Measurements from ENCODE around the gene ACSM5.
"Not testable (repeated sequence)": the region's sequence is repeated elsewhere in the genome, so short reads cannot be mapped to it uniquely, and the experiment has no call there.

ACSM5 gene

GRCh38 chr16:20396846-20397467, 12.4 kb upstream of the ACSM5 start:
- intact Hi-C loops (cut with DNase I), result no loop called here

GRCh38 chr16:20397468-20398074, 11.8 kb upstream of the ACSM5 start:
- intact Hi-C loops (cut with DNase I), result no loop called here
- DNase-seq, result no peak

More at GRCh38 chr16:20396846-20397467, 12.4 kb upstream of the ACSM5 start:
- DNase-seq, result no peak

GRCh38 chr16:20398603-20399002, 10.7 kb upstream of the ACSM5 start:
- intact Hi-C loops (cut with DNase I), result no loop called here
- DNase-seq, result no peak

GRCh38 chr16:20399185-20399584, 10.1 kb upstream of the ACSM5 start:
- no peak for DNase-seq
- intact Hi-C loops (cut with DNase I), result no loop called here

GRCh38 chr16:20401066-20401465, 8.3 kb upstream of the ACSM5 start:
- intact Hi-C loops (cut with DNase I), result no loop called here
- no peak for DNase-seq

GRCh38 chr16:20401475-20402016, 7.8 kb upstream of the ACSM5 start:
- intact Hi-C loops (cut with DNase I), result no loop called here
- DNase-seq, result no peak

- DNase-seq, result no peak
- intact Hi-C loops (cut with DNase I), result no loop called here
These were observed 6.7 kb upstream of the ACSM5 start for GRCh38 chr16:20402651-20403050.

GRCh38 chr16:20404637-20405036, 4.7 kb upstream of the ACSM5 start, which contains the start of gene PDILT:
PDILT (minus strand) TSS chr16:20404737; CDS start chr16:20399300, 5,437 bp downstream.
- no peak for DNase-seq
- intact Hi-C loops (cut with DNase I), result no loop called here

- intact Hi-C loops (cut with DNase I), result no loop called here
- DNase-seq, result no peak
These were observed 888 bp downstream of the ACSM5 start for GRCh38 chr16:20410121-20410723.

- intact Hi-C loops (cut with DNase I), result no loop called here
- no peak for DNase-seq
These were observed 1.7 kb downstream of the ACSM5 start for GRCh38 chr16:20411055-20411454.

- no peak for DNase-seq
- intact Hi-C loops (cut with DNase I), result no loop called here
These were observed 6.2 kb downstream of the ACSM5 start for GRCh38 chr16:20415541-20415940.

GRCh38 chr16:20419093-20419492, 9.8 kb downstream of the ACSM5 start:
- intact Hi-C loops (cut with DNase I); DNase-seq: not testable (repeated sequence)

GRCh38 chr16:20421748-20422147, 12.4 kb downstream of the ACSM5 start:
- DNase-seq; intact Hi-C loops (cut with DNase I): not testable (repeated sequence)

GRCh38 chr16:20423772-20424128, 14.4 kb downstream of the ACSM5 start:
- intact Hi-C loops (cut with DNase I); DNase-seq: not testable (repeated sequence)

- intact Hi-C loops (cut with DNase I), result no loop called here
These were observed 15.0 kb downstream of the ACSM5 start for GRCh38 chr16:20424129-20424866.

GRCh38 chr16:20427401-20427797, 18.1 kb downstream of the ACSM5 start:
- DNase-seq; intact Hi-C loops (cut with DNase I): not testable (repeated sequence)

More at GRCh38 chr16:20424129-20424866, 15.0 kb downstream of the ACSM5 start:
- DNase-seq, result no peak

- intact Hi-C loops (cut with DNase I); DNase-seq: not testable (repeated sequence)
These were observed 20.2 kb downstream of the ACSM5 start for GRCh38 chr16:20429499-20429898.

- intact Hi-C loops (cut with DNase I); DNase-seq: not testable (repeated sequence)
These were observed 21.1 kb downstream of the ACSM5 start for GRCh38 chr16:20430480-20430879.

- no peak for DNase-seq
- intact Hi-C loops (cut with DNase I), result no loop called here
These were observed 21.6 kb downstream of the ACSM5 start for GRCh38 chr16:20430948-20431347.

- intact Hi-C loops (cut with DNase I); DNase-seq: not testable (repeated sequence)
These were observed 29.6 kb downstream of the ACSM5 start for GRCh38 chr16:20438950-20439349.

Data from head of caudate nucleus (tissue), 42 donors.